Measurements from ENCODE around the gene AGBL1. TPM values are rescaled to one million over a fixed set of nuclear protein-coding genes. Genes with fewer than 3 reads are reported as not detected.
A peak's percentile ranks its signal among the peaks of the same experiment; 100 is the strongest.

The AGBL1 gene
- total RNA-seq, 2 experiments from 2014 or later, result not detected

DNA sequence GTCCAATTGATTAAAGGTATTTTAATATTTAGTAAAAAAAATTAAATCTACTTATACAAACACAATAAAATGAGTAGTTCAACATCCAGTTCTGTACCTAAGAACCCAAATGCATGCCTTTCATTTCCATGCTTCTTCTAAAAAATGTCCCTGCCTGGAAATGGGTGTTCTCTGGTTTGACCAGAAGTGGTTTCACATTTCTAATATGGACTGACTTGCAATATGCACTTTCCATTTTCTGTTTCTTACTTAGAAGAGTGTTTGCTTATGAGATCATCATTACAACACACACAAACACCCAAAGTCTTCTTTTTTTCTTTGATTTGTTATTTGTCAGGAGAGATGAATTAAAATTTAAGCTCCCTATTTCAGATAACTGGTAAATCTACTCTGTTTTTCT is 879.6 kb downstream of the AGBL1 start:
- no peaks in the 10 kb centered on the region for H3K4me1 Mint-ChIP-seq (ENCODE audit: low read depth)
- H3K27ac Mint-ChIP-seq, result no peak overlapping the region
- no peak overlapping the region for H3K4me3 Mint-ChIP-seq
- CTCF ChIA-PET, result no interaction called here
- H3K9me3 Mint-ChIP-seq, result no peaks in the 10 kb centered on the region
- peaks cover 11% of the 10 kb centered on the region for H3K27me3 Mint-ChIP-seq (ENCODE audit: low read depth)
- intact Hi-C loops (cut with micrococcal nuclease), result no loop called here
- no peaks in the 10 kb centered on the region for H3K36me3 Mint-ChIP-seq (ENCODE audit: low read depth)
- DNase-seq, result no peak

DNA sequence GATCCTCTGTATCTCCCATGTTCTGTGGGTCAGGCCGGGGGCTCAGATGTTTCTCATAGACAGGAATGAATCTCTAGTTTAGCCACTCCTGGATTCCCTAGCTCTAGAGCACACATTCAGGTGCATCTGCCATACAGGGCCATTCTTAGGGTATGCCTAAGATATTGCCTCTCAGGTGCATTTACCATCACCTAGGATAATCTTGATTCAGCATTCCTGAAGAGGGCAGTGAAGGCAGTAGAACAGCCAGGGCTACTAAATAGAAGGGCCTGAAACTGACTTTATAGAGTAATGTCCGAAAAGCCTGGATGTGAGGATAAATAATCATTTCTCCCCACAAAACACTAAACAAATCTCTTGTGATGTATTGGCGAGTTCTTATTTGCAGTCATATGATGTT is 882.0 kb downstream of the AGBL1 start:
- H3K36me3 Mint-ChIP-seq (ENCODE audit: low read depth), result no peaks in the 10 kb centered on the region
- no peaks in the 10 kb centered on the region for H3K4me1 Mint-ChIP-seq (ENCODE audit: low read depth)
- H3K9me3 Mint-ChIP-seq, result no peaks in the 10 kb centered on the region
- H3K27me3 Mint-ChIP-seq (ENCODE audit: low read depth), result peaks cover 3% of the 10 kb centered on the region
- H3K27ac Mint-ChIP-seq, result no peak overlapping the region
- CTCF ChIA-PET, result no interaction called here
- DNase-seq, result no peak
- no peak overlapping the region for H3K4me3 Mint-ChIP-seq
- intact Hi-C loops (cut with micrococcal nuclease), result no loop called here

DNA sequence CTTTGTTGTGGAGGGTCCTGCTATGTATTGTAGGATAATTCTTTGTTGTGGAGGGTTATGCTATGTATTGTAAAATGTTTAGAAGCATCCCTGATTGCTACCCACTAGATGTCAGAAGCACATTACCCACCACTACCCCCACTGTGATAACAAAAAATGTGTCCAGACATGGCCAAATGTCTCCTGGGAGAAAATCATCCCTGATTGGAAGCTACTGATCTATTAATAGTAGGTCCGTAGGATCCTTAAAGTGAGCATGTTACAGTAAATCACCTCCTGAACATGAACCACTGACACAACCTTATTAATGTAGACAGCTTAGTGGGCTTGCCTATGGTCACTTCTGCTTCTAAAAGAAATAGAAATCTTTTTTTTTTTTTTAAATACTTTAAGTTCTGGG is 884.6 kb downstream of the AGBL1 start:
- H3K4me3 Mint-ChIP-seq, result no peak overlapping the region
- H3K4me1 Mint-ChIP-seq (ENCODE audit: low read depth), result no peaks in the 10 kb centered on the region
- H3K27ac Mint-ChIP-seq, result no peak overlapping the region
- CTCF ChIA-PET, result interaction anchor here (0.8 kb wide), 1 partner anchor 88 kb away, joined by 3 read pairs; no protein-coding TSS in a partner anchor
- no peak for DNase-seq
- H3K9me3 Mint-ChIP-seq, result no peaks in the 10 kb centered on the region
- no peaks in the 10 kb centered on the region for H3K36me3 Mint-ChIP-seq (ENCODE audit: low read depth)
- intact Hi-C loops (cut with micrococcal nuclease), result no loop called here
- peaks cover 3% of the 10 kb centered on the region for H3K27me3 Mint-ChIP-seq (ENCODE audit: low read depth)

DNA sequence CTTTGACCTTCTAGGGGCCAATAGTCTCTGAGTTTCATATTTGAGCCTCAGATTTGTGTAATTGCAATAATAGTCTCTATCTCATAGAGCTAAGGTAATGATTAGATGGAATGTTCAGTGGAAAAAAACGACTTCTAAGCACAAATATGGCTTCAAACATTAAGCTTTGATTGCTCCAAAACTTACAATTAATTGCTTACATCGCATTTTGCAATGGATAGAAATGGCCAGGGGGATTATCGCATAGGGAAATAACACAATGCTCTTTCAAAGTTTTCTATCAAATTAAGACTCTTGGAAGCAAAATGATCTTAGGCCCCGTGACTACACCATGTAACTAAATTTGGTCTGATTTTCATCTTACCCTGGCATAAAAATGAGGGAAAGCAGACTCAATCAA is 888.6 kb downstream of the AGBL1 start:
- Mint-ChIP-seq H3K4me1 (ENCODE audit: low read depth) (no peaks in the 10 kb centered on the region), H3K36me3 (ENCODE audit: low read depth) (no peaks in the 10 kb centered on the region), H3K9me3 (peaks cover 2% of the 10 kb centered on the region), H3K27me3 (ENCODE audit: low read depth) (peaks cover 5% of the 10 kb centered on the region), H3K4me3 (no peak overlapping the region), H3K27ac (no peak overlapping the region)
- no peak for DNase-seq
- intact Hi-C loops (cut with micrococcal nuclease), result no loop called here
- CTCF ChIA-PET, result no interaction called here

DNA sequence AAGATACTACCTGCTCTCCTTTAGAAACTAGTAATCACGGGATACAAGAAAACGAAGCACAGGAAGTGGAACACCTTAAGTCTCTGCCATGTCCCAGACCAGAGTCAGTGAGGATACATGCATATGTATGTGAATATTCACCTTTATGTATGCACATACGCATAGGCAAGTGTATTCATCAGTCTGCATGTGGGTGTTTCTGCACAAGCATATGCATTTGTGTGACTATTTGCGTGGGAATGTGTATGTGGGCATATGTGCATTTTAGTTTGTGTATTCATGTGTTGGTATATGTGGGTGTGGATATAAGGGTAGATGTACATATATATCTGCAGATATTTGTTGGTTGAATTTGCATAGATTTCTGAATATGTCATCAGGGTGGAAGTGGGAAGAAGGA is 889.7 kb downstream of the AGBL1 start:
- Mint-ChIP-seq H3K9me3 (peaks cover 2% of the 10 kb centered on the region), H3K27ac (no peak overlapping the region), H3K4me1 (ENCODE audit: low read depth) (no peaks in the 10 kb centered on the region), H3K27me3 (ENCODE audit: low read depth) (peaks cover 5% of the 10 kb centered on the region), H3K36me3 (ENCODE audit: low read depth) (no peaks in the 10 kb centered on the region), H3K4me3 (no peak overlapping the region)
- intact Hi-C loops (cut with micrococcal nuclease), result no loop called here
- CTCF ChIA-PET, result no interaction called here
- DNase-seq, result no peak

DNA sequence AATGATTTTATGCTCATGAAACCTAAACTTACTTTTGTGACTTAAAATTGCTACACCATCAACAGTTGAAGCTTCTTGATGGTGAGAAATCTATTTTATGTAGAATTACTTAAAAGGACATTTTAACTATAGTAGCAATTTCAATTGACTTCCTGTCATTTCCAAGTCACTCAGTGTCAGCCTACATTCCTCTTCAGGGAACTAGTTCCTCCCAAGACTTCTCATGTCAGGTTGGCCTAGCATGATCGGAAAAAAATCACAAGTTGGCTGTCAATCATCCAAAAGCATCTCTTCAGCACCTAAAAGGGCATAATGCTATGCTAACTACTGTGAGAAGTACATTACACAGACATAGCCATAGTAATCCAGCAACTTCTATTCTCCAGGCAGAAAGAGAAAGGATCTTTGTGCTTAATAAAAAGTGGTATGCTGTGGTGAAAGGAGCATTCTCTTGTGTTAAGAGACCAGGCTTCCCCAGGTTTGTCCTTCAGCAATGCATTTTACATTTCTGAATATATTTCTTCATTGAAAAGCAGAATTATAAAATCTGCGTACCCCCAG is 893.7 kb downstream of the AGBL1 start:
- Mint-ChIP-seq H3K4me1 (ENCODE audit: low read depth) (no peaks in the 10 kb centered on the region), H3K4me3 (no peak overlapping the region), H3K36me3 (ENCODE audit: low read depth) (no peaks in the 10 kb centered on the region), H3K27me3 (ENCODE audit: low read depth) (peaks cover 10% of the 10 kb centered on the region), H3K27ac (no peak overlapping the region), H3K9me3 (peaks cover 2% of the 10 kb centered on the region)
- intact Hi-C loops (cut with micrococcal nuclease), result no loop called here
- CTCF ChIA-PET, result no interaction called here
- DNase-seq, result no peak

DNA sequence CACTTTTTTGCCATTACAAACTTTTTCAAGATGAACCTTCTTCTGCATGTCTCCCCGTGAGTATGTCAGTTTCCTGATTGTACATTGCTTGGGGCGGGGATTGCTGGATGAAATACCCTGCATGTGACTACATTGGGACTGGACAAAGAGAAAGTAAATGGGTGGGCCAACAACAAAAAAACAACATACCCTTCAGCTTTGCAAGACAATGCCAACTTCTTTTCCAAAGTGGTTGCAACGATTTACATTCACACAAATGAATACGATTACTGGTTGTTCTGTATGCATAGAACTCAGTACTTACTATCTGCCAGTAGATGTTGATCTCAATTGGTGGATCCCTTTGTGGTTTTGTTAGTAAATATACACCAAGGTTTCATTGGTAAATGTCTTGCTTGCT is 908.4 kb downstream of the AGBL1 start:
- no peaks in the 10 kb centered on the region for H3K36me3 Mint-ChIP-seq (ENCODE audit: low read depth)
- CTCF ChIA-PET, result no interaction called here
- intact Hi-C loops (cut with micrococcal nuclease), result no loop called here

DNA sequence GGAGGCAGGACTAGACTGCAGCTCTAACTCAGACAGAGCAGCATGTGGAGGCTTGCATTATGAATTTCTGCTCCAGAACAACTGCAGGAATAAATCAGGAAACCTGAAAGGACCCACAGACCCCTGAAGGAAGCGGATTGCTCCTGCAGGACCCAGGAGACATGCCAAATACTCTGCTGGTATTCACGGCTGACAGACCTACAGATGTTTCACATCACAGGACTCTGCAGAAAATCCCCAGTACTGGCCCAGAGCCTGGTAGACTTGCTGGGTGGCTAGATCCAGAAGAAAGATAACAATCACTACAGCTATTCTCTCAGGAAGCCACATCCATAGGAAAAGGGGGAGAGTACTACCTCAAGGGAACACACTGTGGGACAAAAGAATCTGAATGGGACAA is 942.1 kb downstream of the AGBL1 start:
- Mint-ChIP-seq H3K27me3 (ENCODE audit: low read depth) (peaks cover 9% of the 10 kb centered on the region), H3K9me3 (peaks cover 17% of the 10 kb centered on the region), H3K27ac (no peak overlapping the region), H3K4me3 (no peak overlapping the region), H3K36me3 (ENCODE audit: low read depth) (no peaks in the 10 kb centered on the region), H3K4me1 (ENCODE audit: low read depth) (no peaks in the 10 kb centered on the region)
- no peak for DNase-seq
- intact Hi-C loops (cut with micrococcal nuclease), result no loop called here
- CTCF ChIA-PET, result no interaction called here

More for the DNA sequence above, 908.4 kb downstream of the AGBL1 start:
- H3K27ac Mint-ChIP-seq, result no peak overlapping the region
- no peaks in the 10 kb centered on the region for H3K4me1 Mint-ChIP-seq (ENCODE audit: low read depth)
- H3K27me3 Mint-ChIP-seq (ENCODE audit: low read depth), result peaks cover 24% of the 10 kb centered on the region
- no peak for DNase-seq
- no peak overlapping the region for H3K4me3 Mint-ChIP-seq
- H3K9me3 Mint-ChIP-seq, result no peaks in the 10 kb centered on the region

DNA sequence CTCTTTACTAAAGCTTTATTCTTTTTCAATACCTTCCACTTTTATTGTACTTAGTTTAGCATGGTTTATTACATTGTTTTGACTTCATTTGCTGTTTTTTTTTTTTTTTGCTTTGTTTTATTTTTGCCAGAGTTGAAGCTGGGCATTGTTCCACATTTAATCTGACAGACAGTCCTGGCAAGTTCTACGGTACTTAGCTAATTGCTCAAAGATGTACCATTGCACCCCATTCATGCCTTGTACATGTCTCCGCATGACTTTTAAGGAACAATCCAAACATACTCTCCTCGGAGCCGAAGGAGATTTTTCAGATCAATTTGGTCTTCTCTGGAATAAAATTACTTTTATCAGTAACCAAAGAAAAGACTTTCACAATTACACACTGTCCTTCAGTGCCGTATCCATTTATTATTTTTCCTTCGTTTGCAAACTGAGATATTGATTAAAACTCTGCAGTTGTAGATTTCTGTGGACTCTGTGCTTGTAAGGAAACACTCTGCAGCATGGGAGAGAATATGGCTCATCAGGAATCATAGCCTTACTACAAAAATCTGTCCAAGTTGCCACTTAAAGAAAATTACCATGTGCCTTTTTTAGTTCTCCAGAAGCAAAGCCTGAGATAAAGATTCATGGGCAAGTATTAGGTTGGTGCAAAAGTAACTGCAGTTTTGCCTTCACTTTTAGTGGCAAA is 952.0 kb downstream of the AGBL1 start:
- Mint-ChIP-seq H3K4me3 (no peak overlapping the region), H3K36me3 (ENCODE audit: low read depth) (no peaks in the 10 kb centered on the region), H3K4me1 (ENCODE audit: low read depth) (no peaks in the 10 kb centered on the region), H3K27ac (no peak overlapping the region), H3K9me3 (peaks cover 3% of the 10 kb centered on the region), H3K27me3 (ENCODE audit: low read depth) (peaks cover 10% of the 10 kb centered on the region)
- intact Hi-C loops (cut with micrococcal nuclease), result no loop called here
- CTCF ChIA-PET, result no interaction called here
- DNase-seq, result no peak

DNA sequence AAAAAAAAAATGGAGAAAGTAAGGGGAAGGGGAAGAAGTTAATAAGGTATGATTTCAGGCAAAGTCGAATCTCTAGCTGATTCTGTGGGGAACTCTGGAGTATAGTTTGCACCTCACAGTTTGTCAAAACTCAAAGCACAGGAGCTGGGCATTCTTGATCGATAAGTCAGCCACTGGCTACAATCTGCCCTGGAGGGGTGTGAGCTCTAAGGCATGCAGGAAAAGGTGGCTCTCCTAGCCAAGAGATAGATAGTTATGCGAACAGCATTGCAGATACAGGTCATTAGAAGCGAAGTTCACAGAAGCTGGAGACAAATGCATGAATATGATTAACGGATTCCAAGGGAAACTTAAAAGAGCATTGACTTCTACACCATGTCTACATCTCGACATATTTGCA is 952.6 kb downstream of the AGBL1 start:
- H3K27ac Mint-ChIP-seq, result no peak overlapping the region
- no peak for DNase-seq
- peaks cover 11% of the 10 kb centered on the region for H3K27me3 Mint-ChIP-seq (ENCODE audit: low read depth)
- CTCF ChIA-PET, result no interaction called here
- no peaks in the 10 kb centered on the region for H3K4me1 Mint-ChIP-seq (ENCODE audit: low read depth)
- H3K4me3 Mint-ChIP-seq, result no peak overlapping the region
- intact Hi-C loops (cut with micrococcal nuclease), result no loop called here
- no peaks in the 10 kb centered on the region for H3K36me3 Mint-ChIP-seq (ENCODE audit: low read depth)
- H3K9me3 Mint-ChIP-seq, result peaks cover 3% of the 10 kb centered on the region

DNA sequence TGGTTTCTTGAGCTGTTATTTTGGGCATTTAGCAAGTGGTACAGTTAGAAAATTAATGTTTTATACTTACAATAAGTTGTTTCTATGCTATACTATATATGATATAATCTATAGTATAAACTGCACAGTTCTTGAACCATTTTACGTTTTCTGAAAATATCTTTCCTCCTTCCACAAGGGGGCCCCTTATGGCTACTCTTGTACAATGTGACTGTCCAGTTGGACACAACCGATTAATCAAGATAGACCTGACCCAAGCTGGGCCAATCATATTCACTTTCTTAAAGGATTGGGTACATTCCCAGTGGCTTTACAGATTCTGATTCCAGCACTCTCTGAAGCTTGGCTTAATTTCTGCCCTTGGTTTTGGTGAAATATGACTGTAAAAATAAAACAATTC is 953.4 kb downstream of the AGBL1 start:
- DNase-seq, result no peak
- CTCF ChIA-PET, result no interaction called here
- intact Hi-C loops (cut with micrococcal nuclease), result no loop called here
- no peaks in the 10 kb centered on the region for H3K36me3 Mint-ChIP-seq (ENCODE audit: low read depth)
- H3K27ac Mint-ChIP-seq, result no peak overlapping the region
- no peak overlapping the region for H3K4me3 Mint-ChIP-seq
- H3K4me1 Mint-ChIP-seq (ENCODE audit: low read depth), result no peaks in the 10 kb centered on the region
- peaks cover 13% of the 10 kb centered on the region for H3K27me3 Mint-ChIP-seq (ENCODE audit: low read depth)
- H3K9me3 Mint-ChIP-seq, result no peaks in the 10 kb centered on the region

DNA sequence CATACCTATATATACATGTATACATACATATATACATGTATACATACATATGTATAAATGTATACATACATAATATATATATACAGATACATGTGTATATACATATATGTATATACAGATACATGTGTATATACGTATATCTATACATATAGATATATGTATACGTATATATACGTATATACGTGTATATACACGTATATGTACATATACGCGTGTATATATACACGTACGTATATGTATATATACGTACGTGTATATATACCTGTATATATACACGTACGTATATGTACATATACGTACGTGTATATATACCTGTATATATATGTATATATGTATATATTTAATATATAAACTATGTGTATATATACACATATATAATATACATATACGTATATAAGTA is 955.2 kb downstream of the AGBL1 start:
- Mint-ChIP-seq H3K9me3 (no peaks in the 10 kb centered on the region), H3K4me1 (ENCODE audit: low read depth) (no peaks in the 10 kb centered on the region), H3K27ac (no peak overlapping the region), H3K36me3 (ENCODE audit: low read depth) (no peaks in the 10 kb centered on the region), H3K4me3 (no peak overlapping the region), H3K27me3 (ENCODE audit: low read depth) (peaks cover 14% of the 10 kb centered on the region)
- intact Hi-C loops (cut with micrococcal nuclease), result no loop called here
- DNase-seq, result no peak
- CTCF ChIA-PET, result no interaction called here

DNA sequence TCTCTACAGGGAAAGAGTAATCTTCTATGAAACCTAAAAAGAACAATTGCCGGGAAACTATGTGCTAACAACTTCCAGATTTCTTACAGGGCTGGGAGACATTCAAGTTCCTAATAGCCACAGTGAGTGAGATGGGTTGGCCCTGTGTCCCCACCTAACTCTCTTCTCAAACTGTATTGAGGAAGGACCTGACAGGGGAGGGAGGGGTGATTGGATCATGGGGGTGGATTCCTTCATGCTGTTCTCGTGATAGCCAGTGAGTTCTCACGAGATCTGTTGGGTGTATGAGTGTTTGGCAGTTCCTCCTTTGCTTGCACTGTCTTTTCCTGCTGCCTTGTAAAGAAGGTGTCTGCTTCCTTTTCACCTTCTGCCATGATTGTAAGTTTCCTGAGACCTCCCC is 958.7 kb downstream of the AGBL1 start:
- CTCF ChIA-PET, result no interaction called here
- no peaks in the 10 kb centered on the region for H3K36me3 Mint-ChIP-seq (ENCODE audit: low read depth)
- peaks cover 9% of the 10 kb centered on the region for H3K27me3 Mint-ChIP-seq (ENCODE audit: low read depth)
- no peaks in the 10 kb centered on the region for H3K9me3 Mint-ChIP-seq
- H3K27ac Mint-ChIP-seq, result no peak overlapping the region
- no peaks in the 10 kb centered on the region for H3K4me1 Mint-ChIP-seq (ENCODE audit: low read depth)
- intact Hi-C loops (cut with micrococcal nuclease), result no loop called here
- no peak overlapping the region for H3K4me3 Mint-ChIP-seq
- peak; percentile 4 for DNase-seq

Data from activated naive CD4-positive, alpha-beta T cell treated with anti-CD3 and anti-CD28 coated beads for 36 hours (primary cell).